ENCODE measurements around the gene SLC44A5.

- TF ChIP-seq CTCF (IDR thresholded peaks at IDR 0.05), result no peak
- TF ChIP-seq POLR2A (IDR thresholded peaks at IDR 0.05), result no peak
- TF ChIP-seq POLR2AphosphoS5 (IDR thresholded peaks at IDR 0.05; ENCODE audit: insufficient read depth in 1 of 2, low read depth in 1 of 2), result no peak
Observed at GRCh38 chr1:75316230-75316629, 294.7 kb downstream of the SLC44A5 start.
